Dedifferentiated amniotic fluid mesenchymal stem cell (primary cell): ENCODE measurements around the gene SDHAF4.
"Not testable (repeated sequence)": the region's sequence is repeated elsewhere in the genome, so short reads cannot be mapped to it uniquely, and the experiment has no call there.

Experiments
- DNase-seq: peaks from one replicate; pipeline ENCODE4 v3.0.0-alpha.2; 2016; ENCODE audit errors: extremely low spot score

Gene SDHAF4

DNA sequence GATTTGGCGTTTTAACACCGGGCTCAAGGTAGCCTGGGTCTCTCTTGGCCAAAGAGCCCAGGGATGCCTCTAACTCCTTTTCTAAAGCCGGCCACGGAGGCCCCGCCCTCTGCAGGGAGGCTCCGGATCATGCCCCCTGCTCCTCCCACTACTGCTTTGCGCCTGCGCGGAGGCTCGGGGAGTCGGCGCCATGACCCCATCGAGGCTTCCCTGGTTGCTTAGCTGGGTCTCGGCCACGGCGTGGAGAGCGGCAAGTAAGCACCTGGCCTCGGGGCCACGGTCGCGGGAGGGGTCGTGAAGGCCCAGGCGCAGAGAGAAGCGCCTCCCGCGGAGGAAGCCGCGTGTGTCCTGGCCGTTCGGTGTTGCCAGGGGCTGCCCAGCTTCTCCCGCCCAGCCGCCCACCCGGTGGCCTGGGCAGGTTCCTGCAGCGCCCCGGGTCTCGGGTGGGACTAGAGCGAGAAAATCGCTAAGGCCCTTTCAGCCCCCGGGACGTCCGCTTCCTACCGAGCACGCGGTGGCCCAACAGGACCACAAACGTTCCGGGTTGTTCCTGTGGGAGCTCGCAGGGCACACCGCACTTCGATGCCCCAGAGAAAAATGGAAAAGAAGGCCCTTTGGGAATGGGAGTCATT is at the start of gene SDHAF4:
SDHAF4 (plus strand) TSS at position 180 of the 632 bp plus-strand sequence; CDS start at position 191, 11 bp downstream.
- DNase-seq, result peak; percentile 86

- no peak for DNase-seq
Observed at GRCh38 chr6:70518723-70519122, 48.0 kb upstream of the SDHAF4 start.

DNA sequence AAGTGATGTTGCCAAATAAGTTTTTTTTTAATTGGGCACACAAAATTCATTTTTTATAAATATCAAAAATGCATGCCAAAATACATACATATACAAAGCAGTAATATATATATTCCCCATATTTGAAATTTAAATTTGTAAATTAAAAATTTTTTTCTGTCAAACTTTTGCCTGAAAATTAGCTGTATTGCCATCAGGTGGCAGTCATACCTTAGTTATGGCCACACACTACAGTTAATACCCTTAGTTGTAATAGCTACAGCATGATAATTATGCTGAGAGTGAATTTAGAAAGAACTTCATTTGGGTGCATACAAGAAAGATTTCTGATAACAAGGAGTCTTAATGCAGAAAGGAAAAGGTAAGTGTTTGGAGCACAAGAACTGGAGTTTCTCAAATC is 46.2 kb upstream of the SDHAF4 start:
- no peak for DNase-seq

- DNase-seq, result no peak
Observed at GRCh38 chr6:70524721-70525286, 41.9 kb upstream of the SDHAF4 start.

DNA sequence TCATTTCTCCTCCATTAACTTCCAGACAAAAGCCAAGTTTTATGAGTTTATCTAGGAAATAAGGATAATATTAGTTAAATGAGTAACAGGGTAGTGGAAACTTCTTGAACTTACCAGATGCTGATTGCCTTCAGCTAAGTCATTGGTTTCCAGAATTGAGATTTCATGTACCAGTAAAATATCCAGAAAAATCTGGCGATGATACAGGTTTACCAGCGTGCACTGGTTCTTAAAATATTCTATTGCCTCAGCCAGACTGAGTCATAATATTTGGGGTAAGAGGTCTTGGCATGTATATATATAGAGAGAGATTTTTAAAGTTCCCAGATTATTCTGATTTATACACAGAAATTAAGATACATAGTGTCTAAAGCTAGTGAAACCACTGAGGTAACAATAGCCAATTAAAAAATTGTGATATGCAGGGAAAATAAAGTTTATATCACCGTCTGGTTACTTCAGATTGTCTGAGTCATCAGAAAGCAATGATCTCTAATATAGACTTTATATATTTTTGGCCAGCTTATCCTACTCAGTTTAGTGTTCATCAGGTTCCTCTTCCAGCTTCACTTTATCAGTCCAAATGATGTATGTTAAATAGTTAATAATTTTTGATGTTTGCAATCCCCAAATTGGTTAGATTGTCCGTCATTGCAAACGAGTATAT is 39.5 kb upstream of the SDHAF4 start:
- no peak for DNase-seq

GRCh38 chr6:70530023-70530422 is 36.7 kb upstream of the SDHAF4 start:
- DNase-seq, result no peak

DNA sequence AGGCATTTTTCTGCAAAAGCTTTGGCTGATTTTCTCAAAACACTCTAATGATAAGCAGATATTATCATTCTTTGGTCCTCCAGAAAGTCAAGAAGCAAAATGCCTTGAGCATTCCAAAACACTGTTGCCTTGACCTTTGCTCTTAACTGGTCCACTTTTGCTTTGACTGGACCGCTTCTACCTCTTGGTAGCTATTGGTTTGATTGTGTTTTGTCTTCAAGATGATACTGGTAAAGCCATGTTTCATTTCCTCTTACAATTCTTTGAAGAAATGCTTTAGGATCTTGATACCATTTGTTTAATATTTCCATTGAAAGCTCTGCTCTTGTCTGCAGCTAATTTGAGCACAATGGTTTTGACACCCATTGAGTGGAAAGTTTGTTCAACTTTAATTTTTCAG is 35.6 kb upstream of the SDHAF4 start:
- no peak for DNase-seq

DNA sequence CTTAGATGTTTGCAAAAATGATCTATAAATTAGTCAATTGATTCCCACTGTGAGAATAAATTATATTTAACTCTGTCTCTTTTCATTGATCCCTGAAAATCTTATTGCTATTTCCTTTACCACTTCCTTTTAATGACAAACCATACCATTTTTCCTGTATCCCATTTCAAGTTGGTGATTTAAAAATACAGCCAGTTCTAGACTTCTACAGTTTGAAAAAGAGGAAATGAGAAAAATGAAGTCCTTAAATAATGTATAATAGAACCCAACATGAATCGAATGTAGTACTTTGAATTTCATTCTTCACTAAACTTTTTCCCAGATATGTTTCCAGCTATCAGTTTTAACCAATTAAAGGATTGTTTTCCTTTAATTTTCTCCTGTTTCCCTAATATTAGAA is 29.5 kb upstream of the SDHAF4 start:
- no peak for DNase-seq

DNA sequence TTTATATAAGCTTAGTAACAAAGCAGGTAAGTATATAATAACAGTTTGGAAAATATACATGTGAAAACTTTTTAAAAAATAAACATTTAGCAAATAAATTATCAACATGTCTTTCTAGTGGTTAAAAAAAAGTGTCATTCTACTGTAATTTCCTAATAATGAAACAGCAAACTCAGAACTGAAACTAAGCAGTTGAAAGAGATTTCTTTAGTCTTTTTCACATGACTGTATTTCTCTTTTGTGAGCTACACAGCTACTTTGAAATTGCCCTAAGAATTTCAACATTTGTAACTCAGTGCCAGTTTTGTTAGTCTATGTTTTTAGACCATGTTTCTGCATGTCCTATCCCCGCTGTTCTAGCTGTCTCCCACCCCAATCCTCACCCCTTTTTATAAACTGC is 28.4 kb upstream of the SDHAF4 start:
- DNase-seq, result no peak

DNA sequence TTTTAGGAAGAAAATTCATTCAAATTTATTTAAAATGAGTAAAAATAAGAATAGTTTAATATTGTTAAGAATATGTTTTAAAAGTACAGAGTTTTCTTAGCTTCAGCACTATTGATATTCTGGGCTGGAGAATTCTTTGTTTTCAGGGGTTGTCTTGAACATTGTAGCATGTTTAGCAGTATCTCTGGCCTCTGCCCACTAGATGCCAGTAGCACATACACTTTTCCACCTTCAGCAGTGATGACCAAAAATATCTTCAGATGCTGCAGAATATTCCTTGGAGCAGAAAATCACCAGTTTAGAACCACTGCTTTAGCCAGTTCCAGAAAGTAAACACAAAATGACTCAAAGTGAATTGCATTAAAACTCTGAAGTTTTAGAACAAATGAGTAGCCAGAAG is 19.4 kb upstream of the SDHAF4 start:
- DNase-seq, result no peak

DNA sequence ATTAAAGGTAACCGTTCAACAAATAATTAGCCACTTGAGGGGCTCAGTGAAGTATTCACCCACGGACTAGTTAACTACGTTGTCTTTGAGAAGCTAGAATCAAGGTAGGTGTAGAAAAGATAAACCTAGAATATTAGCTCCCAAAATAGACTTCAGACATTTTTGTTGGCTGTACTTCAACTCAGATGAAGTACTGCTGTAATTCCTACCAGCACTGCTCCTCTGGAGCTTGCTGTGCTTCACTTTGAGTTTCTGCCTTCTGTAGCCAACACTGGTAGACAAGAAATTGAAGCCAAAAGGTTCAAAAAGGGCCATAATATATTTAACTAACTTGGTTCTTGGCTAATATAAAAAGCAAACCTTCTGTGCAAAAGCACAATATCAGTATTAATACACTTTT is 18.8 kb upstream of the SDHAF4 start:
- no peak for DNase-seq

DNA sequence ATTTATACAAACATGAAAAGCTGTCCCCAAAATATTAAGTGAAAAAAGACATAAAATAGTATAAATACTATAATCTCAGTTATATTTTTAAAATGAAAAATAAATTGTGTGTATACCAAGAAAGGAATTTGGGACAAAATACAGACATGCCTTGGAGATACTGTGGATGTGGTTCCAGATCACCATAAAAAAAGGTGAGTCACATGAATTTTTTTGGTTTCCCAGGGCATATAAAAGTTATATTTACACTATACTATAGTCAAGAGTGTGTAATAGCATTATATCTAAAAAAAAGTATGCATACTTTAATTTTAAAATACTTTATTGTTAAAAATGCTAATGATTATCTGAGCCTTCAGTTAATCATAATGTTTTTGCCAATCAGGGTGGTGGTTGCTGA is 17.4 kb upstream of the SDHAF4 start:
- no peak for DNase-seq

DNA sequence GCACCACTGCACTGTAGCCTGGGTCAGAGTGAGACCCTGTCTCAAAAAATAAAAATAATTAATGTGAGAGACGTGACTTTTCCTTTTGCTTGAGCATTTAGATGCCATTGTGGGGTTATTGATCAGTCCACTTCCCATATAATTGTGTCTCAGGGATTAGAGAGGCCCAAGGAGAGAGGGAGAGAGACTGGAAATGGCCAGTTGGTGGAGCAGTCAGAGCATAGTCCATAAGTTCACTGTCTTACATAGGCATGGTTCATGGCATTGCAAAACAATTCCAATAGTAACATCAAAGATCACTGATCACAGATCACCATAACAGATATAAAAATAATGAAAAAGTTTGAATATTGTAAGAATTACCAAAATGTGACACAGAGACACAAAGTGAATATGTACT is 15.2 kb upstream of the SDHAF4 start:
- DNase-seq, result no peak

DNA sequence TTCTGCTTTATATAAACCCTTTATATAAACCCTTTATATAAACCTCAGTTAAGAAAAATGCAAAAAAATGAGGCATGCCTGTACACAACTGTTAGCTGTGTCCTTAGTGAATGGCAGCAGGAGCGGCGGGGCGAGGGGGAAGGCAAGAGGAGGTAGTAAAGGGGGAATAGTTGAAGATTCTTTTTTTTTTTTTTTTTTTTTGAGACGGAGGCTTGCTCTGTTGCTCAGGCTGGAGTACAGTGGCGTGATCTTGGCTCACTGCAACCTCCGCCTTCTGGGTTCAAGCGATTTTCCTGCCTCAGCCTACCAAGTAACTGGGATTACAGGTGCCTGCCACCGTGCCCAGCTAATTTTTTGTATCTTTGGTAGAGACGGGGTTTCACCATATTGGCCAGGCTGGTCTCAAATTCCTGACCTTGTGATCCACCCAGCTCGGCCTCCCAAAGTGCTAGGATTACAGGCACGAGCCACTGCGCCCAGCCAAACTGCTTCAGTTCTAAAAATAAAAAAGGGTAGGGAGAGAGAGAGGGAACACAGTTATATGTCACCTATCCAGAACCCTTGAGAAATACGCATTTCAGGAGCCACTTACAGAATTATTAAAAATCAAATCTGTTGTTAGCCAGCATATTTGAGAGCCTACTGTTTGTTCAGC is 14.3 kb upstream of the SDHAF4 start:
- not testable (repeated sequence) for DNase-seq

GRCh38 chr6:70552974-70553373 is 13.8 kb upstream of the SDHAF4 start:
- DNase-seq, result no peak

- no peak for DNase-seq
Observed at GRCh38 chr6:70557998-70558397, 8.7 kb upstream of the SDHAF4 start.

DNA sequence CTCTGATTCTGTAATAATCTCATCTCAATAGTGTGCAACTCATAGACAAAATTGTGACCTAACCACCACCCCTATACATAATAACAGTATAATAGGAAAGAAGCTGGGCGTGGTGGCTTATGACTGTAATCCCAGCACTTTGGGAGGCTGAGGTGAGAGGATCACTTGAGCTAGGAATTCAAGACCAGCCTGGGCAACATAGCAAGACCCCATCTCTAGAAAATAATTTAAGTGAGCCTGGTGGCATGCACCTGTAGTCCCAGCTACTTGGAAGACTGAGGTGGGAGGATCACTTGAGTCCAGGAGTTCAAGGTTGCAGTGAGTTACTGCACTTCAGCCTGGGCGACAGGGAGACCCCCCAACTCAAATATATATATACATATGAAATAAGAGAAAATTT is 4.3 kb upstream of the SDHAF4 start:
- DNase-seq, result not testable (repeated sequence)

- DNase-seq, result no peak
Observed at GRCh38 chr6:70563530-70563929, 3.2 kb upstream of the SDHAF4 start.

- no peak for DNase-seq
Observed at GRCh38 chr6:70574643-70575042, 7.9 kb downstream of the SDHAF4 start.

- no peak for DNase-seq
Observed at GRCh38 chr6:70575899-70576495, 9.3 kb downstream of the SDHAF4 start.

- no peak for DNase-seq
Observed at GRCh38 chr6:70586114-70586513, 19.4 kb downstream of the SDHAF4 start.

- no peak for DNase-seq
Observed at GRCh38 chr6:70590400-70590799, 23.7 kb downstream of the SDHAF4 start.
